Retinal pigment epithelial cell (primary cell): ENCODE results near the gene GLDN.

Source experiments
- DNase-seq: peaks from one replicate; pipeline ENCODE4 v3.0.0-alpha.2; 2010; ENCODE audit warnings: low read depth
- H3K4me3 ChIP-seq: 2 replicates; pipeline ENCODE4 v1.5.1; 2011; ENCODE audit warnings: mild to moderate bottlenecking, low read length, control low read depth, moderate library complexity
- TF ChIP-seq, protein P1 (sequence below): conservative IDR thresholded peaks from 2 replicates; pipeline ENCODE4 v1.5.1; 2011; ENCODE audit warnings: low read depth, low read length, control low read depth, inconsistent platforms

The GLDN gene

GRCh38 chr15:51341366-51342226, at the start of gene GLDN:
Gene GLDN (plus strand): TSS chr15:51341655. CDS start chr15:51341685, 30 bp downstream.
- H3K4me3 ChIP-seq = peak within 1 kb of the TSS; percentile 17
- DNase-seq = no peak
- TF ChIP-seq, protein P1, sequence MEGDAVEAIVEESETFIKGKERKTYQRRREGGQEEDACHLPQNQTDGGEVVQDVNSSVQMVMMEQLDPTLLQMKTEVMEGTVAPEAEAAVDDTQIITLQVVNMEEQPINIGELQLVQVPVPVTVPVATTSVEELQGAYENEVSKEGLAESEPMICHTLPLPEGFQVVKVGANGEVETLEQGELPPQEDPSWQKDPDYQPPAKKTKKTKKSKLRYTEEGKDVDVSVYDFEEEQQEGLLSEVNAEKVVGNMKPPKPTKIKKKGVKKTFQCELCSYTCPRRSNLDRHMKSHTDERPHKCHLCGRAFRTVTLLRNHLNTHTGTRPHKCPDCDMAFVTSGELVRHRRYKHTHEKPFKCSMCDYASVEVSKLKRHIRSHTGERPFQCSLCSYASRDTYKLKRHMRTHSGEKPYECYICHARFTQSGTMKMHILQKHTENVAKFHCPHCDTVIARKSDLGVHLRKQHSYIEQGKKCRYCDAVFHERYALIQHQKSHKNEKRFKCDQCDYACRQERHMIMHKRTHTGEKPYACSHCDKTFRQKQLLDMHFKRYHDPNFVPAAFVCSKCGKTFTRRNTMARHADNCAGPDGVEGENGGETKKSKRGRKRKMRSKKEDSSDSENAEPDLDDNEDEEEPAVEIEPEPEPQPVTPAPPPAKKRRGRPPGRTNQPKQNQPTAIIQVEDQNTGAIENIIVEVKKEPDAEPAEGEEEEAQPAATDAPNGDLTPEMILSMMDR = no peak

DNA sequence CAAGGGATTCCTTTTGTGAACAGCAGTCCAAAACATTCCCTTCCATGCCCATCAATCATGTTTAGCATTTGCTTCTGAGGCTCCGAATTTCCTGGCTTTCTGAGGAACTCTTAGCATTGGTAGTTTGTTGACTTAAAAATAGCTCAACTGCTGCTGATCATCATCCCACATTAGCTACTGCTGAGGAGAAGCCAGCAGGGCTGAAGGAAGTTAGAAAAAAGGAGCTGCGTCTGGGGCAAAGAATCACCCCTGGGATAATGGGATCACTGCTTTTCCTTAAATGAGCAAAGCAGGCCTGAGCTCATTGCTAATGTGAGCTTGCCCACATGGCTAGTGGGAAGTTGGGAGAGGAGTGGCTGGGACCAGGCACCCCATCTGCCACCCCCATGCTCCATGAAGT, 42.8 kb upstream of the GLDN start:
- TF ChIP-seq, protein P1 = no peak
- no peak for DNase-seq
- H3K4me3 ChIP-seq = no peak overlapping the region

- H3K4me3 ChIP-seq = no peak overlapping the region
- DNase-seq = no peak
- TF ChIP-seq, protein P1 = no peak
These were observed 42.1 kb upstream of the GLDN start for GRCh38 chr15:51299187-51300015.

DNA sequence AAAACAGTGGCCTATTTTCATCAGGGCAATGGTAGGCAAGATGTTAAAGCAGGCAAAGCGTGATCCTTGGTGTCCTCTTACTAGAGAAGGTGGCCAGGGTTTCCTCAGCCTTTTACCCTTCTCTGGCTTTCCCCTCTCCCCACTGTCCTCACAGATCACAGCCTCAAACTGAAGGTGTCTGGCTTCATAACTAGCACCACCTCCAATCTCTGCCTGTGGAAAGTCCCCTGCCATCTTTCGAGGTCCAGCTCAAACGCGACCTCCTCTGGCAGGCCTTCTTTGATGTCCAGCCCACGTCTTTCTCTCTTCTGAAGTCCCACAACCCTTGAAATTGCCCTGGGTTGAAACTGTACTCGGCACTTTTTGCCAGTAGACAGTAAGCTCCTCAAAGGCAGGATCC, 39.0 kb upstream of the GLDN start:
- TF ChIP-seq, protein P1 = no peak
- H3K4me3 ChIP-seq = no peak overlapping the region
- DNase-seq = no peak

DNA sequence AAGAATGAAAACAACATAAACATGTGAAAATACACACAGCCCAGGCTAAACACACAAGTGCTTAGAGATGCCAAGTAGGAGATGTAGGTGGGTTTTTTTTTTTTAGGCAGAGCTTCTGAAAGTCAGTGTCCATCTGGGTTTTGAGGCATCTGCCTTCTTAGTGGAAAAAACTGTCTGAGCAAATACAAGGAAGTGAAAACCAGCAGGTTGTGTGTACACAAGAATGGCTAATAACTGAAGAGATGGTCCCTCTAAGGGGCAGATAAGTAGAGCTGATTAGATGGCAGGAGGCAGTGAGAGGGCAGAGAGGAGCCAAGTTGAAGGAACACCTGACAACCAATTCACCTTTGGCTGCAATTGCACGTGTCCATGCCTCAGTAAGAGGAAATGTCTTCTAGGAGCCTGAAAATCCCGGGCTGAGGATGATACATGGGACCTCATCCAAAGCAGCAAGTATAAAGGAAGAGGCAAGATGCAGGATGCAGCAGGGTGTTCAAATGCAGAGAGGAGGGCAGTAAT, 37.9 kb upstream of the GLDN start:
- TF ChIP-seq, protein P1 = no peak
- DNase-seq = no peak
- H3K4me3 ChIP-seq = no peak overlapping the region

DNA sequence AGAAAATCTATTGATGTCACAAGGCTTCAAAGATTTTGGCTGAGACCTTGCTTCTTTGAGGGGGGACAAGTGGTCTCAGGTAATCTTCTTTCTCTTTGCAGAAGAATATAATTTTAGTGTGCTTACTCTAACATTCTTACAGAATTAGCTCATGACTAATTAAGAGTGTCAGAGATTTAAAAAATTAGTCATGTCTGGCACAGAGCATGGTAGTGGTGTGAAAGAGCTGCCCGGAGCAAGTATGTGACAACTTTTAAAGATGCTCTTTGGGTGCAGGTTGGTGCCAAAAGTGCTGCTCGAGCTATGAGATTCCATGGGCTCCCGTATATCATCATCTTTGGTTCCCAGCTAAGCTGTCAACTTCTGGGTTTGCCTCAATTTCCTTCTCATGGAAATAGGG, 34.1 kb upstream of the GLDN start:
- TF ChIP-seq, protein P1 = no peak
- H3K4me3 ChIP-seq = no peak overlapping the region
- DNase-seq = no peak
